CD4-positive, alpha-beta T cell treated with Interleukin-21 for 1 hour (primary cell): ENCODE results near the gene GPC5.
"Not testable (repeated sequence)": the region's sequence is repeated elsewhere in the genome, so short reads cannot be mapped to it uniquely, and the experiment has no call there.

Experiments
- DNase-seq: peaks from one replicate; pipeline ENCODE4 v3.0.0-alpha.2; 2020

GPC5 gene

DNA sequence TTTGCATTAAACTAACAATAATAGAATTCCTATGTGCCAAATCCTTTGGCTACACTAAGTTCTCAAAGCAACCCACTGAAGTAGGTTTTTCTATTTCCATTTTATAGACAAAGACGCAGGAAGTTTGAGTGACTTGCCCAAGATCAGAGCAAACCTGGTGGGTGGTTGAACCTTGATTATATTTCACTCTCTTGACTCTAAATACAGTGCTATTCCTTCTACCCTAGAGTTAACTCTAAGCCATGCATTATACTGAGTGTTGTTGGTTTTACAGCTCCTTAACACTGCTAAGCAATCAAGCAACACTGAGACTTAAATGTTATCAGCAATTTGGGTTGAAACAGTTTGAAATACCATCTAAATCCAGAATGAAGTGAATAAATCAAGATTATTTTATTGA lies 1014.6 kb downstream of the GPC5 start:
- no peak for DNase-seq

DNA sequence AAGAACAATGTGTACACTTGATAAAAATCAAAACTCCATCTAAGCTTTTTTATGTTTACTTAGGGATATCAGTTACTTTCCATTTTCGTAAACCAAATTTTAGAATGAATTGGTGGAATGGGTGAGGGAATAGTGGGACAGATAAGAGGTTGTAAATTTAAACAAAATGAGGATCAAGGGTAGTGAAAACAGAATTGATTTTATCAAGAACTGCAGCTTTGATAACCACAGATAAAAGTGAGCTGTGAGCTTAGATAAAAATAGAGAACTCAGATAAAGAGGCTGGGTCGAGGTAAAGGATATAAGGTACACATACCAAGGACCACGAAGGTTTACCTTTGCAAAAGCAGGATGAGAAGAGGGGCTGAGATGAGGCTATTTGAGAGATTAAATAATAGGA lies 1015.0 kb downstream of the GPC5 start:
- no peak for DNase-seq

DNA sequence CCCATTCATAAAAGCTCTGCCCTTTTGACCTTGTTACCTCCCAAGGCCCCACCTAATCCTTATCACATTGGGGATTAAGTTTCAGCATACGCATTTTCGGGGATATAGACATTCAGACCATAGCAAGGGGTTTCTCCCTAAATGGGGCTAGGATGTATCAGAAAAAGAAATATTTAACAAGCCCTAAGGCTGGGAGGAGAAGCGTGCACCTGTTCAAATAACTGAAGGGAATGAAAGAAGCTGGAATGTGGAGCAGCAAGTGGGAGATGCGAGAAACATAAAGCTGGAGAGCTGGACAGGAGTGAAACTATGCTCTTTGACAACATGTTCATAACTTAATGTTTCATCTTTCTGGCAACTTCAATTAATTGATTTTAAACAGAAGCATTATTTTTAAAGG lies 1016.4 kb downstream of the GPC5 start:
- DNase-seq, result no peak

DNA sequence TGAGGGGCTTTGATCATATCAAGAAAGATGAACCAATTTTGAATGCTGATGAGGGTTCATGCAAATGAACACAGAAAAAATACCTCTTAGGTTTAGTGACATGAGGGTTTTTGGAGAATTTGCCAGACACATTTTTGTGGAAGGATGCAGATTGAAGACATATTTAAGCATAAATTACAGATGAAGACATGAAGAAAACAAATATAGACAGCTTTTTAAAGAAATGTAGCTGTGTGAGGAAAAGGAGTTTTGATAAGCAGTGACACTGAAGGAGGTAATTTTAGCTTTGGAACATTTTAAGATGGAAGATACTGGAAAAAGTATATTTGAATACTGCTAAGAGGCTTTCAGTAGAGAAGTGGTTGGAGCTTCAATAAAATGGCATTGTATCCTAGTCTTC lies 1017.4 kb downstream of the GPC5 start:
- DNase-seq, result no peak

DNA sequence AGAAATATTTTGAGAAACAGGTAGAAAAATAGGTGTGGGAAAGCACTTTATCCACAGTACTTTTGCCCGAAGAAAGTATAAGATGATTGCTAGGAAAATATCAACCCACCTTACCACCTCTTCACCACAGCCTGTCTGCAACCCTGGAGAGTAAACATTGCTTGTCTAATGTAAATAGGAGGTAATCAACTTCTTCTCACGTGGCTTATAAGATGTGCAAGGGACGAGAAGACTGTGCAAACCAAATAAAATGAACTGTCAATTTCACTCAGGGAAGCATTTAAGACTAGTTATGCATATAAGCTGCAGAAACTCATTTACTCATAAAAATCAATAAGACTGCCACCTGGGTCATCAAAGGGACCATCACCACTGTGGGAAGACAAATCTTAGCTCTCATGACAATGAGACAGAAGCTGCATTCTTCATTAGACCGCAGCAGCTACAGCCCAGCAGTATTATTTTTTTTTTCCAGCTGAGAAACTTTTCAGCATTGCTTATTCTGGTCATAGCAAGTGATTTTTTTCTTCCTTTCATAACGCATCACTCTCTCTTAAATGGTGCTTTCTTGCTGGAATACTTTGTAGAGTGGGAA lies 1020.5 kb downstream of the GPC5 start:
- no peak for DNase-seq

DNA sequence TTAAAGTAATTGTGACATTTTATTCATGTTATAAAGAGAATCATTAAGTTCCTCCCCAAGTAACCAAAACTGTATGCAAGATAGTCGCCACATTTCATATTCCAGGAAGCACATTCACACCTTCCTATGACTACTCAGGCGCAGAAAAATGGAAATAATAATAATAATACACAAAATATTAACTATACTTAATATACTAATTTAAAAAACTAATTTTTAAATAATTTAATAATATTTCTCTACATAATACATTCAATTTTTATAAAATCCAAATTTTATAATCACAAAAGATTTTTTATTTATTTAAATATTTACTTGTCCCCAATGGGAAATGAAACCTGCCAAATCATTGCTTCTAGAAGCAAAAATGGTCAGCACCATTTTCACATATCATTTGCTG lies 1030.8 kb downstream of the GPC5 start:
- DNase-seq, result no peak

DNA sequence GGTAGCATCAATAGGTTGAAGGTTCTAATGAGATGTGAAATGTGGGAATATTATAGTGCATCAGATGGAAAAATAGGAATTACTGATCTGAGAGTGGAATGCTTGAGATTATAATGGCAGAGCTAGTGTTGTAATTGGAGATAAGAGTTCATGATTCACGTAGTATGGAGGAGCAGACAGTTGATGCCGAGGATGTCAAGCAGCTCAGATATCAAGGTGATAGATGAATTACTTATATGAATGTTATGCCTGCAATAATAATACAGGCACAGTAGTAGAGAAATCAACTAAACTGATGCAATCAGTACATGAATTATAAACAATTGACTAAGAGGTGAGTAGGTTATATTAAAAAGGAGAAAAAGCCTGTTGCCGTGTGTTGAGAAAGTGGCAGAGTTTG lies 1035.0 kb downstream of the GPC5 start:
- DNase-seq, result no peak

DNA sequence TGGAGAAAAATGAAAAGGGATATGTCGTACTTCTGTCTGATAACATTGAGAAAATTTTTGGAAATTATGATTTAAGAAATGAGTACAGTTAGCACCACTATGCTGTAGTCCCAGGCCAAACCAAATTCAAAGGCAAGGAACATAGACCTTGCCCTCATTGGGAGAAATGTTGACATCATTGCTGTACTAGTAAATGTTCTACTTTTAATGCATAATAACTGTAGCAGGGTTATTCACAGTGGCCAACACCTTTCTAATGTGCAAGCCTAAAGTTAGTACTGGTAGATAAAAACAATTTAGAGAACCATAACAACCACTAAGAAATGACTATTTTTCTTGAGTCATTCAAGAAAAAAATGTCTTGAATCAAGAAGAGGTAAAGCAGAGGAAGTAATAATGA lies 1035.5 kb downstream of the GPC5 start:
- no peak for DNase-seq

DNA sequence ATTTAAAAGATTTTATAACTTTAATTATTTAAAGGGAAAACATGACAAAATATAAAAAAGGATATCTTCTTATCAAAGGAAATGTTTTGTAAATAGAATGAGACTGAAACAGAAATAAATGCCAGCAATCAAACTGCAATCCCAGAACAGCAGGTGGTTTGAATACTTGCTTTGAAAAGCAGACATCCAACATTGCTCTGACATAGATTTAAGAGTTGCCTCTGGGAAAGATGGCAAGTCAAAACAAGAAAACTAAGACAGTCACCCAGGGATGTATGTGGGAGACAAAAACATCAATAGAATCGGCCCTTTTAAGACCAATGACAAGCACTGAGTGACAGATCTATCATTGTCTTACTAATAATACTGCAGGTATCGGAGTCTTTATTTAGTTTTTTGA lies 1038.5 kb downstream of the GPC5 start:
- DNase-seq, result no peak

DNA sequence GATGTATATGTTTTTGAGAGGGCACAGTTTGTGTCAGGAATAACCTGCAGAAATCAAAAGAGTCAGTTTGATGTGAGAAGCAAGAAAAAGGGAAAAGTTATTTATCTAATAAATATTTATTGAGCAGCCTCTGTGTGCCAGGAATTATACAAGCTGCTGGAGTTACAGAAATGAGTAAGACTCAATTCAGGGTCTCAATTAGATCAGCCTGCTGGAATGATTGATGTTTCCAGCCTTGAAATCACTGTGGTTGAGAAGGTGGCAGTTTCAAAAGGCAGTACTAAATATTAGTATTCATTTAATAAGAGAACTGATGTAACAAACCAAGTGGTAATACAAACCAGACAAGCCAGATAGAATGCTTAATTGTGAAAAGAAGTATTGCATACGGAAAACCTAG lies 1045.8 kb downstream of the GPC5 start:
- DNase-seq, result no peak

DNA sequence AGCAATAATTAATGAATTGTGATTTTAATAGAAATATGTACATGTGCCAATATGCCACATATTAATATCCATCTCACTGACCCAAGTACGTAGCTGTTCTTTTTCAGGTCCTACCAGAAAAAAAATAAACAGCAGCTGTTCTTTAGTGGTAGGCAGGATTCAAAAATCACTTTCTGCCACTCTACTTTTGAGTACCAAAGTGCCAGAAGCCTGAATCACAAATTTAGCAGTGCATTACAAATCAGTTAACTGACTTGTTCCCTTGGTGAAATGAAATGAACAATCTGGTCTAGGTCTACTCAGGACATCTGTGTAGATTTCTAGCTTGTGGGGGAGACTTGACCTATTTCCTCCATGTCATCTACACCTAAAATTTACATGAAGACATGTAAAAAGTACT lies 1052.6 kb downstream of the GPC5 start:
- DNase-seq, result no peak

DNA sequence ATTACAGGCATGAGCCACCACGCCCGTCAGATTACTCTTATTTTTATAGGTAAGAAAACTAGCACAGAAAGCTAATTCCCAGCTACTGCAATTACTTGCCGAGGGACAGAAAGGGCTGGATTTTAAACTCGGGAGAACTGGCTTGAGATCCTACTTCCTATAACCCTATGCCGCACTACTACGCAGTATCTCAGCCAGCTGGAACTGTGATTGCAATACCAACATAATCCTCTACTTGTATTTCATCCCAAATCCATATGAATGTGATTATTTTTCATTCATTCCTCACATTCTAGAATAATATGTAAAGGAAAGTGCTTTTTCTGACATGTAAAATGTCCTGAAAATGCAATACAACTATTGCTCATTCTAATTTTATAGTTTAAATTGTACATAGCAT lies 1054.4 kb downstream of the GPC5 start:
- DNase-seq, result no peak

DNA sequence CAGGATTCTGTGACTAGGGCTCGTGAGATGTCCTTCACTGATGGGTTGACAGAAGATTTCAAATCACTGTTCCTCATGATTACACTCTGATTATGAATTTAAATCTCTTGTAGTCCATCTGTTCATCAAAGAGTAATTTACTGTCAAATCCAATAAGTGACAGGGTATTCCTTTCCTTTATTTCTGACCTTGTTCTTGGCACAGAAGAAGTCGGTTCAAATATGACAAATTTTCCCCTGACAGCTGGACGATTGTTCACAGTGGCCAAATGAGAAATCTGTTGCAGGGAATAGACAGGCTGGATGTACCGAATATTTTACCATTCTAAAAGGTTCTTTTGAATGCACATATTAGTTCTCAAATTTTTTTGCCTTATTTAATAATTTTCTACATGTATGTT lies 1060.9 kb downstream of the GPC5 start:
- DNase-seq, result no peak

DNA sequence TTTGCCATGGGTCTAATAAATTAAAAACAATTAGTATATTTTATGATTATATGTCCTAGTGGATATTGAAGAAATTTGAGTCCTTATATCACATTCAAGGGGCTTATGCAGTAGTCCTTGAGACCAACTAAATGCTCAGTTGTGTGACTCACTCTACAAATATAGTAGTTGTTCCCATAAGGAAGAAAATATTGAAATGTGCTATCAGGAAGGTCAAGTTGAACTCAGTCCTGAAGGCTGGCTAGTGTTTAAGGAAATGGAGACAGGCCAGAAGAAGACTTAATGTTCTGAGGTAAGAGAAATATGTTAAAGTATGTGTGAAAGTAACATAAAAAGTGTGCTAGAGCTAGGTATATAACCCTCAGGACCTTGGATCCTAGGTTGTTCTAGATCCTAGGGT lies 1062.1 kb downstream of the GPC5 start:
- no peak for DNase-seq

DNA sequence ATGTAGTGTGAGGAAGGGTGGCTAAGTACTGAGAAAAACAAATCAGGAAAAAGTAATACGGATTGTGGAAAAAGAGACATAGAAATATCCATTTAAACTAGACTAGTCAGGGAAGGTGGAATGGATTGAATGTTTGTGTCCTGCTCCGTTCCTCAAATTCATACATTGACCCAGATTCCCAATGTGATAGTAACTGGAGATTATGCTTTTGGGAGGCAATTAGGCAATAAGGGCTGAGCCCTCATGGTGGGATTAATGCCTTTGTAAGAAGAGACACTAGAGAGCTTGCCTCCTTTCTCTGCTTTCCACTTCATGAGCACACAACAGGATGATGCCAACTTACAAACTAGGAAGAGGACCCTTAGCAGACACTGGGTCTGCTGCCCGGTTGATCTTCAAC lies 1063.0 kb downstream of the GPC5 start:
- DNase-seq, result no peak

DNA sequence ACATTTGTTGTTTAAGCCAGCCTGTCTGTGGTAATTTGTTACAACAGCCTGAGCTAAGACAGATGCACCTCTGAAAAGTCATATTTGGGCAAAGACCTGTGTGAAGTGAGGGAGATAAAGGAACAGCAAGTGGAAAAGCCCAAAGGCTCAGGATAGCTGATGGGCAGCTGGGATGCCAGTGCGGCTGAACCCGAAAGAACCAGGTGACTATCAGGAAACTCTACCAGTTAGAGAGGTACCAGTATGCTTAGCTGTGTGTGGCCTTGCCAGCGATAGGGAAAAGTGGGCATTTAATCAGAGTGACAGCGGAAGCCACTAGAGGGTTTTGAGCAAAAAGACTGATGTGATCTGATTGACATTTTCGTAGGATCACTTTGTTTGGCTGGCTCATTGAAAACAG lies 1063.4 kb downstream of the GPC5 start:
- no peak for DNase-seq

DNA sequence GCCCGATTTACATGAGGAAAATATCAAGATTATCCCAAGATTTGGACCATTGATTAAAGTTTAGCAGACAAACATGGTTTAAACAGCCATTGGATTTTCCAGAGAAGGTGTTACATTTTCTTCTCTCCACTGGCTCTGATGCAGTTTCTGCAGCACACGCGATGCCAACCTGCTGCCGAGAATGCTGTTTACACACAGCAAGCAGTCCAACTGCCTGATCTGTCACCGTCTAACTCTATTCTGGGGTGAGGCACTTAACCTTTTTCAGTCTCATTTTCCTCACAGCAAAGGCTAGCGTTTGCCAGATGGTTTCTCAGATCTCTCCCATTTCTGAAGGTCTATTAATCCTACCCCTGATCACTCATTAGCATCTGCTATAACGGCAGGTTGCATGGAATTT lies 1064.7 kb downstream of the GPC5 start:
- no peak for DNase-seq

DNA sequence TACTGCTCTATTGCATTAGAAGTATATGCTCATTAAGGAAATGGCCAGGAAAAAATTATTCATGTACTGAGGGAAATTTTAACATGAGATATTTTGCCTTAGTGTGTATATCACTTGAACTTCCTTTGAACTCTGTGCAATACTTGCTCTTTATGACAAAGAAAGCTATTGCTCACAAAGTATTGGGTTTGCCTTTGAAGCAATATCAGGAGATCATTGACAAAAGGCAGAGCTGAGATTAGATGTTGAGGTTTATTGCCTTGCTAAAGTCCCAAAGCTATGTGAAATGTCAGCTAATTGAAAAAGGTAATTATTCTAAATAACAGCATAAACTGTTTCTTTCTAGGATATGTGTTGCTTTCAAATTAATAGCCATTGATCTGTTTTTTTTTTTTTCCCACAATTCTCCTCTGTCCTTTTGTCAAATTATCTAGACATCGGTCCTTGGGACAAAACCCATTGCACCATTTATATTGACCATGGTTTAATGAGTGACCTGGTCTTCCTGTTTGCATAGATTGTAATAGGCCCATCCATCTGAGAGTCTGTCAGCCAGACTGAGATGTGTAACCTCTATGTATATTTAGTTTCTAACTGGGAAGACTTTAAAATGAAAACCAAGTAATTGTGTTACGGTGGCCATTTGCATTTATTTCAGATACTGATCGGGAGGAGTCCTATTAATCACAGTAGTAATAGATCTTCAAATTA lies 1075.5 kb downstream of the GPC5 start:
- DNase-seq, result no peak

DNA sequence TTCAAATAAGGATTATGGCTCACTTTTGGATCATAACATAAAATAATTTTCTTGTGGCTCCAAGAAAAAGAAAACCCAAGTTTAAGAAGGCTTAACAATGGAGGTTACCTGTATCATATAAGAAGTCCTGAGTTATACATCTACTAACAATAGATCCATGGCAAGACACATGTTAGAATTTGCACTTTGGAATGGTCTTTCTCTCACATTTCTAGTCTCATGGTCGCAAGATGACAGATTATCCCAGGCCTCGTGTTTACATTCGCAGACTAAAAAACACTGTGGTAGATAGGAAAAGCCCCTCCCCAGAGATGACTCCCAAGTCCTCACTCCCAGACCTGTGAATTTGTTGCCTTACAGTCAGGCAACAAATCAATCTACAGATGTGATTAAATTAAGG lies 1082.0 kb downstream of the GPC5 start:
- DNase-seq, result no peak

DNA sequence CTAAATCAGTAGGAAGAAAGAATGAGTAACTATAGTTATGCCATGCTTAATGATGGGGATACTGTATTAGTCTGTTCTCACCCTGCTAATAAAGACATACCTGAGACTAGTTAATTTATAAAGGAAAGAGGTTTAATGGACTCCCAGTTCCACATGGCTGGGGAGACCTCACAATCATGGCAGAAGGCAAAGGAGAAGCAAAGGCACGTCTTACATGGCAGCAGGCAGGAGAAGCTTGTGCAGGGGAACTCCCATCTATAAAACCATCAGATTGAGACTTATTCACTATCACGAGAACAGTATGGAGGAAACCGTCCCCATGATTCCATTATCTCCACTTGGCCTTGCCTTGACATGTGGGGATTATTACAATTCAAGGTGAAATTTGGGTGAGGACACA lies 1084.4 kb downstream of the GPC5 start:
- not testable (repeated sequence) for DNase-seq

DNA sequence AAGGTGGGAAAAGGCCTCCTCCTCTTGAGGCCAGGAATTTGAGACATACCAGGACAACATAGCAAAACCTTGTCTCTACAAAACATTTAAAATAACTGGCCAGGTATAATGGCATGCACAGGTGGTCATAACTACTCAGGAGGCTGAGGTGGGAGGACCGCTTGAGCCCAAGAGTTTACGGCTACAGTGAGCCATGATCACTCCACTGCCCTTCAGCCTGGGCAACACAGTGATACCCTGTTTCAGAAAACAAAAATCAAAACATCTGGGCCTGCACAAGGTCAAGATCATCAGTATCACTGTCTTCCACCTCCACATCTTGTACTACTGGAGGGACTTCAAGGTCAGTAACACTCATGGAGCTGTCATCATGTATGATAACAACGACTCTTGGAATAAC lies 1085.5 kb downstream of the GPC5 start:
- no peak for DNase-seq

DNA sequence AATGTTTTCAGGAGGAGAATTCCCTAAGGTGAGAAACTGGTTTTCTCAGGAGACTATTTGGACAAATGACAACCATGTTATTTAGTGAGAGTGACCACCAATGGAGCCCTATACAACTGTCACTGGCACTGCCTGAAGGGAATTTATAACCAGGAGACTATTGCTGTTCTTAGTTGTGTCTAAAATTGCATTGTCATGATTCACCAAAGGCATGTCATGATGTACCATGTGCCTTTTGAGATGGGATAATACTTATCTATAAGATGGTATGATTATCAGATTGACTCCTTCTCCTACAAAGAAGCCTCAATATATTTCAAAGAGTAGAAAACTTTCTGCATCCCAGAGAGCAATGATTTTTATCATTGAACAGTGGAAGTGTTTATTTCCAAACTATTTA lies 1088.8 kb downstream of the GPC5 start:
- no peak for DNase-seq

DNA sequence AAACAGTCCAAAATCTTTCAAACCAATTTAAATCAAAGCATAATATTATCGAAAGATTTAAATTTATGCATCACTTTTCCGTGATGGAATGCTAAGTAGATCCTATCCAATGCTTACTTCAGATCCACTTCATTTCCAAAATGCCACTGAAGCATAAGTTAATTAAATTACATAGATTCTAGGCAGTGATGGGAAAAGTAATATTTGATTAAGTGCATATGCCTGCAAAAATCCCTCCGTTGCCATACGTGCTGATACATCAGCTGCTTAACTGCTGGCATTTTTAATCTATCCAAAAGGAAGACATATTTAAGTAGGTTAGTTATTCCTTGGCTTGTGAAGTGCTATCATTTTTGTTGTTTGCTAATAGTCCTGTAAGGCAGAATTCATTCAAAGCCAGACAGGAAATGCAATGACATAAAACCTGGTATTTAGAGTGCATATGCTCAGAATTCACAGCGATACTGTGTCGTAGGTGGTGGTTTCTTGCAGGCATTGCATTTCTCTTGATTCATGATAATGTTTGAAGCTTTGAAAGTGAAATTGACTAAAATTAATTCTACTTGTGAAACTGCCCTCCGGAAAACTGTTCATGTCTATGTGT lies 1089.9 kb downstream of the GPC5 start:
- no peak for DNase-seq

DNA sequence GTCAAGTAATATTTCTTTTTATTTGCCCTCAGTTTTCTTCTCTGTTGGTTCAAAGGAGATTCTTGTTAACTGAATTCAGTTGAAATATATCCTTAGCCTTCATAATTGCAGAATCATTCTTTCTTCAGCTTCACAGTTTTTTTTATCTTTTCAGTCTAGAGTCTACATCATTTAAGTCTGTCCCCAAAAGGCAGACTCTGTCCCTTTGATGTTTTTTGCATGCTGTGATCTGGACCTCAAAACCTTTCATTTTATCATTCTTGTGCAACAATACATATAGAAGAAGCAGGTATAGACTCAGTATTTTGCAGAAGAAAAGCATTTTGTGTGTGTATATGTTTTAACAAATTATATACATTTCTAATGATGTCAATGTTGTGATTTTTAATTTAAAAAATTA lies 1093.4 kb downstream of the GPC5 start:
- no peak for DNase-seq

DNA sequence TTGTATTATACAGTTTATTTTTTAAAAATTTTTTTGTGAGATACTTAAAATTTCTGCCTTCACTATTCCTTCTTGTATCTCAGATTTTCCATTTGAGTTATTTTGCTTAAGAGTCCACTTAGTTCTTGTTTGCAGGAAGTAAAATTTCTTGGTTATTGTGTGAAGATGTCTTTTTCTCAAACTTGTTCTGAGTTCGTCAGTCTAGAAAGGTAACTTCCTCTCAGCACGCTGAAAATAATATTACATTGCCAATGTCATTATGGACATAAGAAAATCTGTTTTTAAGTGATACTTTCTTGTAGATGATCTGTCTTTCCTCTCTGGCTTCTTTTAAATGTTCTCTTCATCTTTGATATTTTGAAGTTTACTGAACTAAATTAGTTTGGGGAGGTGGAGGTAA lies 1096.5 kb downstream of the GPC5 start:
- no peak for DNase-seq
